Neural cell (in vitro differentiated cells): ENCODE results near the gene FFAR3.

ENCODE experiments used
- EP300 ChIP-seq: fragments of 450-650 bp; conservative IDR thresholded peaks from 2 replicates; pipeline ENCODE4 v1.6.1; 2014; ENCODE audit warnings: antibody characterized with exemption, mild to moderate bottlenecking, moderate library complexity; ENCODE audit not compliant: poor library complexity, severe bottlenecking
- EZH2 ChIP-seq: fragments of 200-600, 300-800 bp; shearing (Covaris generic), sonication (generic); IDR thresholded peaks from 2 replicates; pipeline ENCODE4 v1.6.1; 2014; ENCODE audit warnings: antibody characterized with exemption, low read length, borderline replicate concordance, mild to moderate bottlenecking; ENCODE audit not compliant: insufficient read depth, poor library complexity, severe bottlenecking
- POLR2AphosphoS5 ChIP-seq: IDR thresholded peaks from 2 replicates; pipeline ENCODE4 v1.6.1; 2012
- TAF1 ChIP-seq: IDR thresholded peaks from 2 replicates; pipeline ENCODE4 v1.6.1; 2012; ENCODE audit warnings: low read depth
- TF ChIP-seq, protein P1 (sequence below): fragments of 450-650 bp; IDR thresholded peaks from 2 replicates; pipeline ENCODE4 v1.5.1; 2014; ENCODE audit warnings: antibody characterized with exemption, mild to moderate bottlenecking, moderate library complexity; ENCODE audit not compliant: poor library complexity, severe bottlenecking
- TF ChIP-seq, protein P2 (sequence below): IDR thresholded peaks from 2 replicates; pipeline ENCODE4 v1.6.1; 2012; ENCODE audit warnings: borderline replicate concordance

DNA sequence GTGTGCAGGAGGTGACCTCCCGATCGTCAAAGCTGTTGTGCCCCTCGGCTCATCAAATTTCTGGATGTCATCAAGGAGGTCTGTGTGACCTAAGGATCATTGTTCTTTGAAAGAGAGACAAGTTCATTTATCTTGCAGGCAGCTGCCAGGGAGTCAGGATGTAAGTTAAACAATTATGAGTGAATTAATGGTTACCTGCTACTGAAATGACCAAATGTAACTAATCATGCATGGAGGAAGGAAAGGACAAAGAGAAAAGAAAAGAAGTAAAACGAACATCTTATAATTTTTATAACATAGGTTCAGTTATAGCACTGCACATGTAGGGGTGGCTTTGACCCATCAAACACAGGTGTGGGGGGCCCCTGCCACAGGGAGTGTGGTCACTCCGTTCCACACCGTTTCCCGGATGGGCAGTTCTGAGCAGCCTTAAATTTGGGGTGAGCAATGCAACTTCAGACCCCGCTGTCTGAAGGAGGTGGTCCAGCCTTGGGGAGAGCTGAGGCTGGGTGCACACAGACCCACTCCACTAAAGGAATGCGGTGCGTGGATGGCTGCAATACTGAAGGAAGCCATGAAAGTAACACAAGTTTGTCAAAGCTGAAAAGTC lies 24.0 kb upstream of the FFAR3 start:
- TF ChIP-seq, protein P1, sequence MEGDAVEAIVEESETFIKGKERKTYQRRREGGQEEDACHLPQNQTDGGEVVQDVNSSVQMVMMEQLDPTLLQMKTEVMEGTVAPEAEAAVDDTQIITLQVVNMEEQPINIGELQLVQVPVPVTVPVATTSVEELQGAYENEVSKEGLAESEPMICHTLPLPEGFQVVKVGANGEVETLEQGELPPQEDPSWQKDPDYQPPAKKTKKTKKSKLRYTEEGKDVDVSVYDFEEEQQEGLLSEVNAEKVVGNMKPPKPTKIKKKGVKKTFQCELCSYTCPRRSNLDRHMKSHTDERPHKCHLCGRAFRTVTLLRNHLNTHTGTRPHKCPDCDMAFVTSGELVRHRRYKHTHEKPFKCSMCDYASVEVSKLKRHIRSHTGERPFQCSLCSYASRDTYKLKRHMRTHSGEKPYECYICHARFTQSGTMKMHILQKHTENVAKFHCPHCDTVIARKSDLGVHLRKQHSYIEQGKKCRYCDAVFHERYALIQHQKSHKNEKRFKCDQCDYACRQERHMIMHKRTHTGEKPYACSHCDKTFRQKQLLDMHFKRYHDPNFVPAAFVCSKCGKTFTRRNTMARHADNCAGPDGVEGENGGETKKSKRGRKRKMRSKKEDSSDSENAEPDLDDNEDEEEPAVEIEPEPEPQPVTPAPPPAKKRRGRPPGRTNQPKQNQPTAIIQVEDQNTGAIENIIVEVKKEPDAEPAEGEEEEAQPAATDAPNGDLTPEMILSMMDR = no peak
- TF ChIP-seq, protein P2, sequence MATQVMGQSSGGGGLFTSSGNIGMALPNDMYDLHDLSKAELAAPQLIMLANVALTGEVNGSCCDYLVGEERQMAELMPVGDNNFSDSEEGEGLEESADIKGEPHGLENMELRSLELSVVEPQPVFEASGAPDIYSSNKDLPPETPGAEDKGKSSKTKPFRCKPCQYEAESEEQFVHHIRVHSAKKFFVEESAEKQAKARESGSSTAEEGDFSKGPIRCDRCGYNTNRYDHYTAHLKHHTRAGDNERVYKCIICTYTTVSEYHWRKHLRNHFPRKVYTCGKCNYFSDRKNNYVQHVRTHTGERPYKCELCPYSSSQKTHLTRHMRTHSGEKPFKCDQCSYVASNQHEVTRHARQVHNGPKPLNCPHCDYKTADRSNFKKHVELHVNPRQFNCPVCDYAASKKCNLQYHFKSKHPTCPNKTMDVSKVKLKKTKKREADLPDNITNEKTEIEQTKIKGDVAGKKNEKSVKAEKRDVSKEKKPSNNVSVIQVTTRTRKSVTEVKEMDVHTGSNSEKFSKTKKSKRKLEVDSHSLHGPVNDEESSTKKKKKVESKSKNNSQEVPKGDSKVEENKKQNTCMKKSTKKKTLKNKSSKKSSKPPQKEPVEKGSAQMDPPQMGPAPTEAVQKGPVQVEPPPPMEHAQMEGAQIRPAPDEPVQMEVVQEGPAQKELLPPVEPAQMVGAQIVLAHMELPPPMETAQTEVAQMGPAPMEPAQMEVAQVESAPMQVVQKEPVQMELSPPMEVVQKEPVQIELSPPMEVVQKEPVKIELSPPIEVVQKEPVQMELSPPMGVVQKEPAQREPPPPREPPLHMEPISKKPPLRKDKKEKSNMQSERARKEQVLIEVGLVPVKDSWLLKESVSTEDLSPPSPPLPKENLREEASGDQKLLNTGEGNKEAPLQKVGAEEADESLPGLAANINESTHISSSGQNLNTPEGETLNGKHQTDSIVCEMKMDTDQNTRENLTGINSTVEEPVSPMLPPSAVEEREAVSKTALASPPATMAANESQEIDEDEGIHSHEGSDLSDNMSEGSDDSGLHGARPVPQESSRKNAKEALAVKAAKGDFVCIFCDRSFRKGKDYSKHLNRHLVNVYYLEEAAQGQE = no peak
- TF ChIP-seq POLR2AphosphoS5 (no peak), EP300 (no peak), EZH2 (no peak), TAF1 (no peak)
